Eye (tissue), 1 donor: ENCODE results near the gene ZNF587B.
"Not testable (repeated sequence)": the region's sequence is repeated elsewhere in the genome, so short reads cannot be mapped to it uniquely, and the experiment has no call there.

ENCODE experiments used
- DNase-seq: peaks from one replicate; pipeline ENCODE4 v3.0.0-alpha.2; 2015

The ZNF587B gene

DNA sequence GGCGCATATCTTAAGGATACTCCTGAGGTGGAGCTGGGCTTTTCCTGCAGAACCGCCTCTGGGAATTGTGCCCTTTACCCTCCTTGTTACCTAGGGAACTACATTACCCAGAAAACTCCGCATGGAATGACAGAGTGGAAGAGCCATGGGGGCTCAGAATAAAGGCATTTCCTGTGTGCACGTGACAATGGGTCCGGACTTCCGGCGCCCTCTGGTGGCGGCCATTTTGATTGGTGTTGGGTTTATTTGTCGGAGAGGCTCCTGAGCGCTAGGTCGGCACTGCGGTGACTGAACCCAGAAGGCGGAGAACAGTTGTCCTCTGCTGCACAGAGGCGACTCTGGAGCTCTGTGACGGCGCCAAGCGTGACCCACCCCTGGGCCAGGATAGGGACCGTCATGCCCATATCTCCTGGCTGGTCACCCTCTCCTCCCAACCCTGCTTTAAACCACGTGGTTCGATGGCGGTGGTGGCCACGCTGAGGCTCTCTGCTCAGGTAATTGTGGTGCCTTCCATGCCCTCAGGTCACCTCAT is at the start of gene ZNF587B:
ZNF587B (plus strand) TSS at position 229 of the 532 bp plus-strand sequence; CDS start at position 459, 230 bp downstream.
- DNase-seq: peak; percentile 95

DNA sequence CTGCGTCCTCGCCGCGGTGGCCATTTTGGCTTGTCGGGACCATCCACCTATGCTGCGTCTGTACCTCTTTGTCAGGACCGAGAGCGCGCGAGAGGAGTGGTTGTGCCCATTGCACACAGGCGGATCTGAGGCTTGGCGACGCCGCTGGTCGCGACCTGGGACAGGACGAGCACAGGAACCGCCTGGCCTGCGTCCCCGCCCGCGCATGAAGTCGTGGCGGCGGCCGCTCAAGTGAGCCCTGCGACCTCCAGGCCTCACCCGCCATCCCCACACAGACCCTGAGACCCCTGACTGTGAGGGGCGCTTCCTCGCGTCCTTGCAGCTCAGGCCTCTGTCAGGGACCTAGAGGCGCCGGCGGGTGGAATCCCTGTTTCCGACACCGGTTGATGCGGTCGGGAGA is 43.8 kb upstream of the ZNF587B start:
- no peak for DNase-seq

DNA sequence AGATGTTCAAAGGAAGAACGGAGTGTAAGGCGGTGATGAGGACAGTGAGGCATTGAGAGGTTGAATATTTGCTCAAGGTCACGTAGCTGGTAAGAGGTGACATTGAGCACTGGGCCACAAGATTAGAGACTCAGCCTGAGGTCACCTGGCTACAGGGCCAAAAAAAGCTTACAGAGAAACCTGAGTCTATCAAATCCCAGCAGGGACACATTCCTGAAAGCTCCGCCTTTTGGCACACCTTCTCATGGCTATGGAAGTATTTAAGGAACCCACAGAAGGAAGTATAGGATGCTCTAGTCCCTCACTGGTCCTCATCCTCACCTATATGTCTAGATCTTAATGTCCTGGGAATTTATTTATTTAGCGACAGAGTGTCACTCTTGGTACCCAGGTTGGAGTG is 43.2 kb upstream of the ZNF587B start:
- DNase-seq: no peak

DNA sequence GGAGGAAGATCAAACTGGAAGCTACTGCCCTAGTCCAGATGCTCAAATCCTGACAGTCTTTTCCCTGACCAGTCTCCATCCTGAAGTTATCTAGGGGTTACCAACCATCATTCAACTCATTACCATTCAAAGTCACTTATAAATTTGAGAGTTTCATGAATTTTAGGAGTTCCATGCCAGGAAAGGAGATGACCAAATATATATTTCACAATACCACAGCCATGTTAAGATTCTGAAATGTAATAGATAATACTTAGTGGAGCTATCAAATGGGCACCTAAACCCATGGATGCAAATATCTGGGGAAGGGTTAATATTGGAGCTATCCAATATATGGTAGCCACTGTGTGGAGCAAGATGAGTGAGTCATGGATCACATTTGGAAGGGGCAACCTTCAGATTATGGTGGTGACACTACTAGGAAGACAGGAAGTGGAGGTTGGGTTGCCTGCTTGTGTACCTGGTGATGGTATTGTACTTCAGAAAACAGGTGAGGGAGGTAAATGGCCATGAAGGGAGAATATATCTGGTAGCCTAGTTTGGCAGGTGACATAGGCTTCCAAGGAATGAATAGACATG is 41.9 kb upstream of the ZNF587B start:
- DNase-seq: no peak

DNA sequence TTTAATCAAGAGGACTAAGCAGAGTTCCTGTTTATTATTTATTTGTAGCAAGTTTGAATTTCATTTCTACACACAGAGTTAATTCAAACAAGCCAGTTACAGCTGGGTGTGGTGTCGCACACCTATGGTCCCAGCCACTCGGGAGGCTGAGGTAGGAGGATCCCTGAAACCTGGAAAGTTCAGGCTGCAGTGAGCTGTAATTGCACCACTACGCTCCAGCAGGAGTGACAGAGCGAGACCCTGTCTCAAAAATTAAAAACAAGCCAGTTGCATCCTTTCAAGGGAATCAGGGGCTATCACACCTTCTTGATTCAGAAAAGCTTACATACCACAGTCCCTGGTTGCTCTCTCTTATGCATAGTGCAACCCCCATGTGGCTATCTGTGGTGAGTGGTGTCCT is 40.8 kb upstream of the ZNF587B start:
- DNase-seq: no peak

DNA sequence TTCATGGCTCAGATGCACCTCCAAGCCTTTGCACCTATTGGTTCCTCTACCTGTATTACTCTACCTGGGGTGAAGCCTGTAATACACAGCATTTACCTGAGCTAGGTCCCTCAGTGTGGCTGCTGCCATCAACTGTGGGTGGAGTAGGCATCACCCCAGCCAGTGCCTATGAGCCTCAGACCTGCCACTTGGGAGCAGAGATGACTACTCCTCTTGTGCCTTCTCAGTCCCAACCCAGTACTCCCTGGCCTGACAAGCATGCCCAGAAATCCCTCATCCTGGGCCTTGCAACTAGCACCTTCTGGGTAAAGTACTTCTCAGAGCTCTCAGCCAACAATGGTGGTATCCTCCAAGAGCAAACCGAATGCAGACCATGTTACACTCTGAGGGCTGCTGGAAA is 33.5 kb upstream of the ZNF587B start:
- DNase-seq: not testable (repeated sequence)

DNA sequence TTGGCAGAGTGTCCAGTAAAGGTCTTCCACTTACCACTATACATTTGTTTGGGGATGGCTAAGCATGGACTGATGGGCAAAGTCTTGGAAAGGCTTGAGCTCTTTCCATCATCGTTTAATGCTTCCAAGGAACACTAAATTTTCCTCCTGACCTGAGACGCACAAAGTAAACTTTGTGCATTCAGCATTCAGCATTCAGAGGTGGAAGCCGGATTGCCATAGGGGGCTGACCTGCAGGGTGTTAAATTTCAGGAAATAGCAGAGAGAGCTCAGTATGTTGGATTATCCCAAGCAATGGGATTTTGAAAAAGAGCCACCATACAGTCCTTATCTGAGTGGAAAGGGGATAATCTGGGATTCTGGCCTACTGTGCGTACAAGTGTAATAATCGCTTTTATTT is 29.4 kb upstream of the ZNF587B start:
- DNase-seq: no peak

DNA sequence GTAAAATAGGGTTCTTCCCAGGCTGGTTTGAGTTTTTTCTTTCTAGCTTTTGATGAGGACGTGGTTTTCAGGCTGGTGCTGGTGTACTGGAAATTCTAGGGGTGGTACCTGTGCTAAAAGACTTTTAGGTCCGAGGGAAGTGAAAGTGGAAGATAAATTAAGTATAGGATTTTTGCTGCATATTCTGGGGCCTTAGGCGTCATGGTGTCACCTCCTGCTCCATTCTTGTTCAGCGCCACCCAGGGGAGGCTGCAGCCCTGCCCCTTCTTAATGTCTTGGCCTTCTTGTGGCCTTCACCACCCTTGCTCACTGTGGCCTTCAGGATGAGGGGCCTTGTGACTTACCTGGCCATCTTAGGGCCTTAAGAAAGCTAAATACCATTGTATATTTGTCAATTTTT is 27.8 kb upstream of the ZNF587B start:
- no peak for DNase-seq

DNA sequence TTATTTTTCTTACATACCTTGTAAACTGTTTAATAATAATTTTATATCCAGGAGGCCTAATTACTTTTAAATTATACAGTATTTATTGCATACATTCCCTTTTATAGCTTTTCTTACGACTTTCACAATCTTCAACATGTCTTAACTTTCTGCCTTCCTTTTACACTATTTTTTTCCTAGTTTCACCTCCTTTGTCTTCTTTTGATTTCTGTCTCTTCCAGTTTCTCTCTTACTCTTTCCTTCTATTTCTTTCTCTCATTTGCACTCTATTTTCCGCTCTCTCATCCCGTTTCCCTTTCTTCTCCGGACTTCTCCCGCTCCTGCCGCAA is 26.9 kb upstream of the ZNF587B start:
- DNase-seq: no peak

DNA sequence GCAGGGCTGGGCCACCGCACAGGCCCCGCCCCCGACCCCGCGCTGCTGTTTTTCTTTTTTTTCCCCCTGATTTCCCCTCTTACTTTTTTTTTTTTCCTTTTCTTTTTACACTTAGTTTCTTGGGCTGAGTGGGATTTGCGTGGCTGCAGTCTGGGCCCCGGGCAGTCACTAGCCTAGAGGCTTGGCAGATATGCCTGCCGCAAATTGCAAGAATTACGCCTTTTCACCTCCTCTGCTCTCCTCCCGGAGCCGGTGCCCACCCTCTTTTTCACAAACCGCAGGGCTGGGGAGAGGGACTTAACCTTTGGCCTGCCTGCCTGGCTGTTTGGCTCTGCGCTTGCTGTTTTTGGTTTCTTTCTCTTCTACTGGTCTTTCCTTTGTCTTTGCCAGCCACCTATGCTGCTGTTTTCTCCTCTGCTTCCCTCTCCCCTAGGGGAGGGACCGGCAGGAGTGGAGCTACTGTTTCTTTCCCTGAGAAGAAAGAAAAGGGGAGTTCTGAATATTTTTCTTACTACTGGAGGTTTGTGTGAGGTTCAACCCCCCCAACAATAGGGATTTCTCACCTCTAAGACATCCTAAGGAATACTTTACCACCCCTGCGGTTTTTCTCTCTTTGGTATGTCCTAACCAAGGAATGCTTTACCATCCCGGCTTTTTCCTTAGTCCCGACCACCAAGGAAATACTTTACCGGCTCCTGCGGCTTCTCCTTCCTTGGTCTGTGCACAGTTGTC is 26.3 kb upstream of the ZNF587B start:
- peak; percentile 85 for DNase-seq

DNA sequence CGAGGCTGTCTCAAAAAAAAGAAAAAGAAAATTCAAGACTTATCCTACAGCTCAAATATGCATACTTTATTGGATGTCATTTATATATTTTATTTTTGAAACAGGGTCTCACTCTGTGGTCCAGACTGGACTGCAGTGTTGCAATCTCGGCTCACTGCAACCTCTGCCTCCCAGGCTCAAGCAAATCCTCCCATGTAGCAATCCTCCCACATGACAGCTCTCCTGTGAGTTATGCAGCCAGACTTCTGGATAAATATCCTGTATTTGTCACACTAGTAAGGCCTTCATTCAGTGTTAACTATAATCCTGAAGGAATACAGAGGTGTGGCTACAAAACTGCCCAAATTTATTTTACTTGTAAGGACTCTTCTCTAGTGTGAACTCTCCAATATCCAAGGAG is 22.6 kb upstream of the ZNF587B start:
- DNase-seq: no peak

DNA sequence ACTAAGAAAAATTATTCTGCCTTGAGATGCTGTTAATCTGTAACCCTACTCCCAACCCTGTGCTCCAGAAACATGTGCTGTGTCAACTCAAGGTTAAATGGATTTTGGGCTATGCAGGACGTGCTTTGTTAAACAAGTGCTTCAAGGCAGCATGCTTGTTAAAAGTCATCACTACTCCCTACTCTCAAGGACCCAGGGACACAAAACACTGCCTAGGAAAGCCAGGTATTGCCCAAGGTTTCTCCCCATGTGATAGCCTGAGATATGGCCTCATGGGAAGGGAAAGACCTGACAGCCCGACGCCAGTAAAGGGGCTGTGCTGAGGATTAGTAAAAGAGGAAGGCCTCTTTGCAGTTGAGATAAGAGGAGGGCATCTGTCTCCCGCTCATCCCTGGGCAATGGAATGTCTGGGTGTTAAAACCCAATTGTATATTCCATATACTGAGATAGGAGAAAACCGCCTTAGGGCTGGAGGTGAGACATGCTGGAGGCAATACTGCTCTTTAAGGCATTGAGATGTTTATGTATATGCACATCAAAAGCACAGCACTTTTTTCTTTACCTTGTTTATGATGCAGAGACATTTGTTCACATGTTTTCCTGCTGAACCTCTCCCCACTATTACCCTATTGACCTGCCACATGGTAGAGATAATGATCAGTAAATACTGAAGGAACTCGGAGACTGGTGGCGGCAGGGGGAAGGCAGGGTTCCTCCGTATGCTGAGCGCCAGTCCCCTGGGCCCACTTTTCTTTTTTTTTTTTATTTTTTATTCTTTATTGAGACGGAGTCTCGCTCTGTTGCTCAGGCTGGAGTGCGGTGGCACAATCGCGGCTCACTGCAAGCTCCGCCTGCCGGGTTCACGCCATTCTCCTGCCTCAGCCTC is 19.4 kb upstream of the ZNF587B start:
- not testable (repeated sequence) for DNase-seq

DNA sequence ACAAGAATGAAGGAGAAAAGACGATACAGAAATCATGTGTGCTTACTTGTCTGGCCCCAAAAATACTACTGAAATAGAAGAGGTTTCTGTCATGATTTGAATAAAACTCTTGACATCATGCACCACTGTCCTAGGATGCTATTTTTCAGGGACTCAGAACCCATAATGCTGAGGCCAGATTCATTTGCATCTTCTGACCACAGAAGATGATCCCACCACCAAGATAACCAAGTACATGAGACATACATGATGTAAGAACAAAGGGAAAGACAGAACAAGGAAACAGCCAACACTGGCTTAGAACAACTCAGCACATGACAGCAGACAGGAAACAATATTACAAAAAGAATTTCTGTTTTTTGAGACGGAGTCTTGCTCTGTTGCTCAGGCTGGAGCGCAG is 17.9 kb upstream of the ZNF587B start:
- DNase-seq: no peak

DNA sequence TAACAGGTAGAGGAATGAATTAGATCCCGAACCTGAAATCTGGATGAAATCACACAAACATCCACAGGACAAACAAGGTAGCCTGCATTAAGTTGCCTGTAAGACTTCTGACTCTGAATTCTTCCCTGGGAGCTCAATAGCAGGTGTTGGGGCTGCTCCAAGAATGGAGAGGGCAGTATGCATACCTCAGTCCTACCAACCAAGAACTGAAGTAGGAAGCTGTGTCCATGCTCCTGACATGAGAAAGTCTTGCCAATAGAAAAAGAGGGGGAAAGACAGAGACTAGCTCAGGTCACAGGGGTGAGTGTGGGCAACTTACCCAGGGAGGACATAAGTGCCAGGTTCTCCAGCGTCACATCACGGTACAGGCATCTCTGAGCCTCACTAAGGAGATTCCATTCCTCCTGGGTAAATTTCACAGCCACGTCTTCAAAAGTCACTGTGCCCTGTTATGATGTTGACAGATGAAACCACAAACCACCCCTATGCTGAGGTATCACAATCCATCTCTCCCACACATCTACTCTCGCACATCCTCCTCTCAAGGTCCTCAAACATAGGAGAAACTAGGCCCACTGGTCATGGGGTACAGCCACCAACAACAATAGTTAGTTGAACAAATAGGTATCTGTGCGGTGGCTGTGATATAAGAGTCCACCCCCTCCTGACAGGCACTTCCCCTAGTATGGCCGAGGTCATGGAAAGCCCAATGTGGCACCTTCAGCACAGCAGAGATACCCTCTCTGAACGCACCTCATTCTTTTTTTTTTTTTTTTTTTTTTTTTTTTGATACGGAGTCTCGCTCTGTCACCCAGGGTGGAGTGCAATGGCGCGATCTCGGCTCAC is 16.9 kb upstream of the ZNF587B start:
- DNase-seq: not testable (repeated sequence)

DNA sequence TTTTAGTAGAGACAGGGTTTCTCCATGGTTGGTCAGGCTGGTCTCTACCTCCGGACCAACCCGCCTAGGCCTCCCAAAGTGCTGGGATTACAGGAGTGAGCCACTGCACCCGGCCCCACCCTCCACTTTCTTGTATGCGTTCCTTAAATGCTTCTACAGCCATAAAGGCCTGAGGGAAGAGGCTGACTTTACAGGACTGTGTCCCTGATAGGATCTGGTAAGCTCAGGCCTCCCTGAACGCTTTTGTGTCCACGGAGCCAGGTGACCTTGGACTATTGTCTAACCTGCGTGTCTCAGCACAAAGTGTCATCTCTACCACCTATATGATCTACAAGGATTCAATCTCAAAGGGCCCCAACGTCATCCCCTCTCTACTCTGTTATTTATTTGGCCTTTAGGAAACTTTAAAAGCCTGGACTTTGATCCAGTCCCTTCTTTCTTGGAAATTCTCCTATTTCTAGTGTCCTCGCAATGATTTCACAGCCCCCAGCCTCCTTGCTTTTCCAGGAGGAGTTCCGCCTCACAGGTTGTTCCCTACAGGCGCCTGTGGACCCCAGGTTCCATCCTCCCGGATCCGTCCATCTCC is 16.1 kb upstream of the ZNF587B start:
- DNase-seq: no peak

DNA sequence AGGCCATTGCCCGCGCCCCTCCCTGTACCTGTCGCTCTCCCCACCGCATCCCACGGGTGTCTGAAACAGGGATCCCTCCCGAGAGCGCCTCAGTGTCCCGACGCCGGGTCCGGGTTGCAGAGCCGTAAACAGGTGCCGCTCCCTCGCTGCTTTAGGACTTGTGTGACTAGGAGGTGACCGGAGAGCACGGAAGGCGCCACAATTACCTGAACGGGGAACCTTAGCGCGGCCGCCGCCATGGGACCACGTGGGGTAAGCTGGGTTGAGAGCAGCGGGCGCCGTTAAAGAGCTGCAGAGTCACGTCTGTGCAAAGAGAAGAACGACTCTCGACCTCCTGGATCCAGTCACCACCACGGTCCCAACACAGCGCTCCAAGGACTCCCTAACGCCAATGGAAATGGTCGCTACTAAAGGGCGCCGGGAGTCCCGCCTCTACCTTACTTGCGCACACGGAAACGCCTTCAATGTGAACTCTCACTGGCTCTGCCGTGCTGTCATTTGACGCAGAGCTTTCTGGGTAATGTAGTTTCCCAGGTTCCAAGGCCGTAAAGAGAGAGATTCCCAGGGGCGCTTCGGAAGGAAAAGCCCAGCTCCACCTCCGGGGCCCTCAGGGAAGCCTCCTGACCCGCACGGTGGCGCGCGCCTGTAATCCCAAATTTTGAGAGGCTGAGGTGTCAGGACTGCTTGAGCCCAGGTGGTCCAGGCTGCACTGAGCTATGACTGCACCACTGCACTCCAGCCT is 15.4 kb upstream of the ZNF587B start, which contains the start of gene ZNF552:
ZNF552 (minus strand) TSS at position 409 of the 742 bp plus-strand sequence; CDS start at position 239, 170 bp downstream.
- DNase-seq: peak; percentile 97

DNA sequence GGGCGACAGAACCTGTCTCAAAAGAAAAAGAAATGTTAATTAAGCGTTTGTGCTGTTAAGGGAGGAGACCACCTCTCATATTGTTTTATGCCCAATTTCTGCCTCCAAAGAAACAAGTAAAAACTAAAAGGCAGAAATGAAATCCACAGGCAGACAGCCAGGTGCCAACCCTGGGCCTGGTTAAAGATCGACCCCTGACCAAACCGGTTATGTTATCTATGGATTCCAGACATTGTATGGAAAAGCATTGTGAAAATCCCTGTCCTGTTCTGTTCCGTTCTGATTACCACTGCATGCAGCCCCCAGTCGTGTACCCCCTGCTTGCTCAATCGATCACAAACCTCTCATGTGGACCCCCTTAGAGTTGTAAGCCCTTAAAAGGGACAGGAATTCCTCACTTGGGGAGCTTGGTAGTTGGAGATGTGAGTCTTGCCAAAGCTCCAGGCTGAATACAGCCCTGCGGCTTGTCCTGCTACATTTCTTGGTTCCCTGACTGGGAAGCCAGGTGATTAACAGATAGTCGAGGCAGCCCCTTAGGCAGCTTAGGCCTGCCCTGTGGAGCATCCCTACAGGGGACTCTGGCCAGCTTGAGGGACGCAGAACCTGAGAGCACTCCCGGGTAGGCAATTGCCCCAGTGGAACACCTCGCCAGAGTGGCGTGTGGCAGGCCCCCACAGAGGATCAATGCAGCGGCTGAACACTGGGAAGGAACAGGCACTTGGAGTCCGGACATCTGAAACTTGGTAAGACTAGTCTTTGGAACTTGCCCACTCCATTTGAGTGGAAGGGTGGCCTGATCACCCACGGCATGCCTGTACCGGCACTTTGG is 14.6 kb upstream of the ZNF587B start:
- DNase-seq: no peak

DNA sequence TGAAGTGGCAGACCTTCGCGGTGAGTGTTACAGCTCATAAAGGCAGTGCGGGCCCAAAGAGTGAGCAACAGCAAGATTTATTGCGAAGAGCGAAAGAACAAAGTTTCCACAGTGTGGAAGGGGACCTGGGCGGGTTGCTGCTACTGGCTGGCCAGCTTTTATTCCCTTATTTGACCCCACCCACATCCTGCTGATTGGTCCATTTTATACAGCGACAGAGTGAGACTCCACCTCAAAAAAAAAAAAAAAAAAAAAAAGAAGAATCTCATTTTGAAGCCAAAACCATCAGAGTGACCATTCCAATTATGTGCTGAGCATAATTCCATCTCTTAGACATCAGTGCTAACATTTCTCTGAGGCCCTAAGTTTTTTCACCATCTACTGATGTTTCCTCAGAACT is 13.4 kb upstream of the ZNF587B start:
- no peak for DNase-seq

DNA sequence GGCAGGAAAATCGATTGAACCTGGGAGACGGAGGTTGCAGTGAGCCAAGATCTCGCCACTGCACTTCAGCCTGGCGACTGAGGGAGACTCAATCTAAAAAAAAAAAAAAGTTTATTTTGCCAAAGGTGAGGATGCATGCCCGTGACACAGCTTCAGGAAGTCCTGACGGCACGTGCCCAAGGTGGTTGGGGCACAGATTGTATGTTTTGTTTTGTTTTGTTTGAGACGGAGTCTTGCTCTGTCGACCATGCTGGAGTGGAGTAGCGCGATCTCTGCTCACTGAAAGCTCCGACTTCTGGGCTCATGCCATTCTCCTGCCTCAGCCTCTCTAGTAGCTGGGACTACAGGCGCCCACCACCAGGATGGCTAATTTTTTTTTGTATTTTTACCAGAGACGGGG is 12.1 kb upstream of the ZNF587B start:
- no peak for DNase-seq

DNA sequence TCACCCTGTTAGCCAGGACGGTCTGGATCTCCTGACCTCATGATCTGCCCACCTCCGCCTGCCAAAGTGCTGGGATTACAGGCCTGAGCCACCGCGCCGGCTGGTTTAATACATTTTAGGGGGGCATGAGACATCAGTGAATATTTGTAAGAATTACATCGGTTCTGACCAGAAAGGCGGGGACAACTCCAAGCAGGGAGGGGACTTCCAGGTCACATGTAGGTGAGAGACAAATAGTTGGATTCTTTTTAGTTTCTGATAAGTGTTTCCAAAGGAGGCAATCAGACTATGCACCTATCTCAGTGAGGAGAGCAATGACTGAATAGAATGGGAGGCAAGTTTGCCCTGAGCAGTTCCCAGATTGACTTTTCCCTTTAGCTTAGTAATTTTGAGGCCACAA is 11.7 kb upstream of the ZNF587B start:
- DNase-seq: no peak
